Retina (tissue), 1 donor: Measurements from ENCODE around the gene TMEM179B.
"Not testable (repeated sequence)": the region's sequence is repeated elsewhere in the genome, so short reads cannot be mapped to it uniquely, and the experiment has no call there.

Experiments
- DNase-seq: peaks from one replicate; pipeline ENCODE4 v3.0.0-alpha.2; 2016

Gene TMEM179B

GRCh38 chr11:62787005-62787759, at the start of gene TMEM179B:
Gene TMEM179B (plus strand): TSS chr11:62787402. CDS start chr11:62787432, 30 bp downstream.
- peak; percentile 98 for DNase-seq

GRCh38 chr11:62747475-62748160, 39.6 kb upstream of the TMEM179B start:
- peak; percentile 48 for DNase-seq

GRCh38 chr11:62749931-62750330, 37.3 kb upstream of the TMEM179B start:
- DNase-seq, result not testable (repeated sequence)

GRCh38 chr11:62752177-62752785, 34.9 kb upstream of the TMEM179B start:
- no peak for DNase-seq

GRCh38 chr11:62752994-62753735, 34.0 kb upstream of the TMEM179B start:
- DNase-seq, result no peak

- DNase-seq, result peak; percentile 100
Measured at GRCh38 chr11:62753736-62754603, 33.2 kb upstream of the TMEM179B start, which contains the start of gene ZBTB3. Gene ZBTB3 (minus strand): TSS chr11:62754160. CDS start chr11:62753664, 496 bp downstream.

- no peak for DNase-seq
Measured at GRCh38 chr11:62755086-62755615, 32.1 kb upstream of the TMEM179B start.

GRCh38 chr11:62757846-62758788, 29.1 kb upstream of the TMEM179B start:
- DNase-seq, result no peak

GRCh38 chr11:62760867-62761227, 26.4 kb upstream of the TMEM179B start:
- DNase-seq, result not testable (repeated sequence)

- DNase-seq, result no peak
Measured at GRCh38 chr11:62770778-62771143, 16.4 kb upstream of the TMEM179B start.

- peak; percentile 98 for DNase-seq
Measured at GRCh38 chr11:62771144-62772021, 15.8 kb upstream of the TMEM179B start, which contains the start of gene TAF6L. Gene TAF6L (plus strand): TSS chr11:62771396. CDS start chr11:62775784, 4,388 bp downstream.

- DNase-seq, result no peak
Measured at GRCh38 chr11:62774407-62774806, 12.8 kb upstream of the TMEM179B start.

- no peak for DNase-seq
Measured at GRCh38 chr11:62775646-62776045, 11.6 kb upstream of the TMEM179B start.

GRCh38 chr11:62777389-62777788, 9.8 kb upstream of the TMEM179B start:
- no peak for DNase-seq

- DNase-seq, result no peak
Measured at GRCh38 chr11:62778441-62778840, 8.8 kb upstream of the TMEM179B start.

- DNase-seq, result no peak
Measured at GRCh38 chr11:62782753-62783152, 4.4 kb upstream of the TMEM179B start.

- DNase-seq, result peak; percentile 95
Measured at GRCh38 chr11:62786318-62787004, 741 bp upstream of the TMEM179B start.

- no peak for DNase-seq
Measured at GRCh38 chr11:62788991-62789390, 1.8 kb downstream of the TMEM179B start.

- no peak for DNase-seq
Measured at GRCh38 chr11:62789576-62789975, 2.4 kb downstream of the TMEM179B start.
